HepG2 (cell line): ENCODE measurements around the gene GALR2. TPM values are rescaled to one million over a fixed set of nuclear protein-coding genes. Genes with fewer than 3 reads are reported as not detected.

Experiments used
- CAMTA2 ChIP-seq: sonication (generic); formaldehyde crosslinking; IDR thresholded peaks from 2 replicates; pipeline ENCODE4 v1.4.0; 2020; ENCODE audit warnings: mild to moderate bottlenecking, missing genetic modification reagents, borderline replicate concordance
- GLI4 ChIP-seq: sonication (generic); formaldehyde crosslinking; IDR thresholded peaks from 2 replicates; pipeline ENCODE4 v1.5.1; 2020; ENCODE audit warnings: missing genetic modification reagents, mild to moderate bottlenecking, moderate library complexity, borderline replicate concordance
- HMGXB4 ChIP-seq, 2 experiments: sonication (generic) in 1 of 2; formaldehyde crosslinking in 1 of 2; IDR thresholded peaks; 2 replicates each; pipeline versions ENCODE4 v1.4.0 to v1.6.1; 2018 to 2020; ENCODE audit warnings: missing genetic modification reagents in 2 of 2, borderline replicate concordance in 1 of 2, low read depth in 1 of 2, mild to moderate bottlenecking in 1 of 2, missing biosample characterization in 1 of 2
- HOXA5 ChIP-seq: sonication (generic); formaldehyde crosslinking; IDR thresholded peaks from 2 replicates; pipeline ENCODE4 v1.4.0; 2020; ENCODE audit warnings: missing genetic modification reagents
- KDM5B ChIP-seq: sonication (generic); formaldehyde crosslinking; IDR thresholded peaks from 2 replicates; pipeline ENCODE4 v1.4.0; 2020; ENCODE audit warnings: missing genetic modification reagents, mild to moderate bottlenecking, borderline replicate concordance
- LBX2 ChIP-seq: sonication (generic); formaldehyde crosslinking; IDR thresholded peaks from 2 replicates; pipeline ENCODE4 v1.5.0; 2020; ENCODE audit warnings: missing genetic modification reagents, mild to moderate bottlenecking, borderline replicate concordance
- PRDM15 ChIP-seq: sonication (generic); formaldehyde crosslinking; IDR thresholded peaks from 2 replicates; pipeline ENCODE4 v1.4.0; 2020; ENCODE audit warnings: missing genetic modification reagents
- RFX3 ChIP-seq: IDR thresholded peaks from 2 replicates; pipeline ENCODE4 v1.6.1; 2016; ENCODE audit warnings: missing biosample characterization, missing genetic modification reagents
- SOX5 ChIP-seq: IDR thresholded peaks from 2 replicates; pipeline ENCODE4 v1.6.1; 2016; ENCODE audit warnings: borderline replicate concordance
- ZHX2 ChIP-seq, 2 experiments: sonication (generic) in 1 of 2; formaldehyde crosslinking in 1 of 2; IDR thresholded peaks; 2 replicates each; pipeline versions ENCODE4 v1.6.1 to v1.9.0; 2014 to 2022; ENCODE audit warnings: antibody characterized with exemption in 1 of 2, borderline replicate concordance in 1 of 2, inconsistent platforms in 1 of 2, low read depth in 1 of 2, missing genetic modification reagents in 1 of 2
- ZKSCAN5 ChIP-seq: sonication (generic); formaldehyde crosslinking; IDR thresholded peaks from 2 replicates; pipeline ENCODE4 v1.5.1; 2020; ENCODE audit warnings: mild to moderate bottlenecking, missing genetic modification reagents
- ZNF205 ChIP-seq: IDR thresholded peaks from 2 replicates; pipeline ENCODE4 v1.6.1; 2018; ENCODE audit warnings: missing biosample characterization, missing genetic modification reagents
- ZNF549 ChIP-seq: sonication (generic); formaldehyde crosslinking; IDR thresholded peaks from 2 replicates; pipeline ENCODE4 v1.5.0; 2020; ENCODE audit warnings: missing genetic modification reagents
- ZNF556 ChIP-seq: sonication (generic); formaldehyde crosslinking; IDR thresholded peaks from 2 replicates; pipeline ENCODE4 v1.4.0; 2020; ENCODE audit warnings: mild to moderate bottlenecking, missing genetic modification reagents, borderline replicate concordance
- ZNF589 ChIP-seq: sonication (generic); formaldehyde crosslinking; conservative IDR thresholded peaks from 2 replicates; pipeline ENCODE4 v1.8.0; 2022; ENCODE audit warnings: mild to moderate bottlenecking, moderate library complexity, missing genetic modification reagents
- ZNF776 ChIP-seq: sonication (generic); formaldehyde crosslinking; IDR thresholded peaks from 2 replicates; pipeline ENCODE4 v1.4.0; 2020; ENCODE audit warnings: mild to moderate bottlenecking, missing genetic modification reagents
- ZSCAN12 ChIP-seq: sonication (generic); formaldehyde crosslinking; IDR thresholded peaks from 2 replicates; pipeline ENCODE4 v1.9.0; 2021; ENCODE audit warnings: mild to moderate bottlenecking, missing genetic modification reagents
- polyA plus RNA-seq, 8 experiments: library from polyadenylated mRNA; depleted of rRNA in 3 of 8; stranded (reverse) in 7 of 8; unstranded in 1 of 8; fragments of >200 nt; fragmentation: Illumina TruSeq in 4 of 8; extraction: Trizol in 4 of 8; gene quantifications; 2 replicates each; pipeline versions ENCODE4 v1.2.1 to v1.2.3, GENCODE V29; 2011 to 2016; ENCODE audit warnings: low read depth in 4 of 8, missing spikeins in 1 of 8, mixed read lengths in 1 of 8; ENCODE audit not compliant: insufficient read depth in 1 of 8
- total RNA-seq, 5 experiments: library from RNA; depleted of rRNA; stranded (reverse); fragments of >200 nt; fragmentation: Illumina TruSeq; extraction: Trizol; gene quantifications; 2 replicates each; pipeline ENCODE4 v1.2.3, GENCODE V29; 2016; ENCODE audit warnings: low read depth in 1 of 5

GALR2 gene
- total and polyA plus RNA-seq, 2 of the 13 experiments (the other 11 are each of a cell fraction or from before 2014, with no cell fraction given): 0.48 to 0.58 TPM

- TF ChIP-seq ZHX2 (IDR thresholded peaks at IDR 0.05; ENCODE audit: low read depth): no peak
- no peak for TF ChIP-seq ZHX2 (CRISPR knock-in tag; IDR thresholded peaks at IDR 0.05; ENCODE audit: borderline replicate concordance)
- no peak; the same call in 1 of the 2 replicates for TF ChIP-seq ZNF776
- no peak for TF ChIP-seq ZNF589
- TF ChIP-seq PRDM15 (CRISPR knock-in tag): no peak
- no peak for TF ChIP-seq SOX5
- no peak for TF ChIP-seq ZNF549 (CRISPR knock-in tag)
- TF ChIP-seq CAMTA2: no peak
- TF ChIP-seq HOXA5: peak; percentile 46; the same call in 1 of the 2 replicates
- no peak for TF ChIP-seq KDM5B (CRISPR knock-in tag)
- no peak for TF ChIP-seq ZKSCAN5
- TF ChIP-seq HMGXB4 (CRISPR knock-in tag; IDR thresholded peaks at IDR 0.05; ENCODE audit: borderline replicate concordance in 1 of 2, low read depth in 1 of 2): peak; percentile 45 to 54; a peak in 2 of 4 replicates
- 0 out of 2 replicates have a peak, but pooled peaks have one; percentile 13 for TF ChIP-seq GLI4 (CRISPR knock-in tag)
- TF ChIP-seq RFX3 (CRISPR knock-in tag): no peak
- TF ChIP-seq ZNF556 (CRISPR knock-in tag): peak; percentile 40; the same call in 1 of the 2 replicates
- peak; percentile 91 for TF ChIP-seq ZNF205 (CRISPR knock-in tag)
- no peak for TF ChIP-seq ZSCAN12 (CRISPR knock-in tag)
- TF ChIP-seq LBX2: no peak
These were observed 47.3 kb upstream of the GALR2 start, which contains the start of gene EVPL (continued) for GRCh38 chr17:76027159-76027839.
